Memory B cell (primary cell): ENCODE data around the gene ALS2CL.

ENCODE experiments used
- ATAC-seq: fragments of 150-1000 bp; cut with Tn5 transposase; 2 replicates; pipeline ENCODE4 v1.10.0; 2021; ENCODE audit warnings: low read depth, mild to moderate bottlenecking, moderate library complexity
- DNase-seq, 2 donors: peaks; one replicate each; pipeline ENCODE4 v3.0.0; 2022; ENCODE audit warnings: low spot score in 2 of 2
- H3K27ac Mint-ChIP-seq: one replicate; pipeline ENCODE4 v1.8.0; 2022; ENCODE audit warnings: mild to moderate bottlenecking, moderate library complexity, mixed read lengths
- H3K27me3 Mint-ChIP-seq: one replicate; pipeline ENCODE4 v1.8.0; 2022; ENCODE audit warnings: mixed read lengths
- H3K36me3 Mint-ChIP-seq: one replicate; pipeline ENCODE4 v1.8.0; 2022; ENCODE audit warnings: mild to moderate bottlenecking, mixed read lengths
- H3K4me1 Mint-ChIP-seq: one replicate; pipeline ENCODE4 v1.8.0; 2022; ENCODE audit warnings: mixed read lengths
- H3K4me3 Mint-ChIP-seq: one replicate; pipeline ENCODE4 v1.8.0; 2022; ENCODE audit warnings: mild to moderate bottlenecking, moderate library complexity, mixed read lengths
- H3K9me3 Mint-ChIP-seq: one replicate; pipeline ENCODE4 v1.8.0; 2022; ENCODE audit warnings: mixed read lengths

ALS2CL gene

DNA sequence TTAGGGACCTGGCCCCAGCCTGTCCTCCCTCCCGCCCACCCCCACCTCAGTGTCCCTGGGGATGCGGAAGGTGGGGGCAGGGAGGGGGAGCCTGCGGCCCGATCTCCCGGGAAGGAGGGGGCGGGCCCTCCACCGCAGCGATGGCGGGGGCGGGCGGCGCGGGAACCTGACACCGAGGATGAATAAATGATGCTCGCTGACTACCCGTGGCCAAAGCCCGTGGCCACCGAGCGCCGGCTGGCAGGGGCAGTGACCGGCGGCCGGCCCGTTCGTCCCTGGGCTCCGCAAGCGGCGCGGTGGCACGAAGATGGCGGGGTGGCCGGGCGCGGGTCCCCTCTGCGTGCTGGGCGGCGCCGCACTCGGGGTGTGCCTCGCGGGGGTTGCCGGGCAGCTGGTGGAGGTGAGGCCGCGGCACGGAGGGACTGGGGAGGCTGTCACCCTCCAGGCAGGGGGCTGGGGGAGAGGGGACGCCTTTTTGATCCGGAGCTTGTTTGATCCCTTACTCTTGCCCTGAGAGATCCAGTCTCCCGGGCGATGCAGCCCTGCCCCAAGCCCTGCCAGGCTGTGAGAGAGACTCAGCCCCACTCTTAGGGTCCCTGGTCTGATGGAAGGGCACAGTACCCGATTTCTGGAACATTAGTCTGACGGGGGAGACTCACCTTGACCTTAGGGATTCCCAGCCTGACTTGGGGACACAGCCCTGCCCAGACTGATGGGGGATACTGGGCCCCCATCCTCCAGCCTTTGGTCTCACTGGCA, 7.9 kb upstream of the ALS2CL start, which contains the start of gene TMIE:
Gene TMIE (plus strand): TSS at position 212 of the 759 bp plus-strand sequence. CDS start 96 bp downstream, at position 308.
- peaks cover 3% of the 10 kb centered on the region for H3K4me1 Mint-ChIP-seq
- no peaks in the 10 kb centered on the region for H3K9me3 Mint-ChIP-seq
- H3K27me3 Mint-ChIP-seq: peaks cover 14% of the 10 kb centered on the region
- no peaks in the 10 kb centered on the region for H3K36me3 Mint-ChIP-seq
- no peak within 1 kb of the TSS for H3K27ac Mint-ChIP-seq
- DNase-seq: no peak
- H3K4me3 Mint-ChIP-seq: no peak within 1 kb of the TSS
- no peak for ATAC-seq

DNA sequence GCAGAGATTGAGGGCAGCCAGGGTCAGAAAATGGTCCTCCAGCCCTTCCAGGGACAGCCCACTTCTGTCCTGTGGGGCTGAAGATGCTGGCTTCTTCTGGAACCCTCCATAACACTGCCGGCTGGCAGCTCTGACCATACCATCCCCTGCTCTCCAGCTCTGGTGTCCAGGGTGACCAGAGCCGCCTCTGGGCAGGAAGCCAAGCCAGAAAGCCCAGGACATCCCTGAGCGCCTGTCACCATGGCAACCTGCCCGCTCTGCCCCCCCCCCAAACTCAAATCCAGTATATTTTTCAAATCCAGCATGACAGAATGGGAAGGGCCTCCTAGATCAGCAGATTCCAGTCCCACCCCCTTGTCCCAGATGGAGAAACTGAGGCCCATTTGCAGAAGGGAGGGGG, 7.3 kb upstream of the ALS2CL start:
- Mint-ChIP-seq H3K9me3 (no peaks in the 10 kb centered on the region), H3K27ac (no peak overlapping the region), H3K4me3 (no peak overlapping the region), H3K4me1 (peaks cover 6% of the 10 kb centered on the region), H3K27me3 (peaks cover 14% of the 10 kb centered on the region), H3K36me3 (no peaks in the 10 kb centered on the region)
- DNase-seq (no peak), ATAC-seq (no peak)

DNA sequence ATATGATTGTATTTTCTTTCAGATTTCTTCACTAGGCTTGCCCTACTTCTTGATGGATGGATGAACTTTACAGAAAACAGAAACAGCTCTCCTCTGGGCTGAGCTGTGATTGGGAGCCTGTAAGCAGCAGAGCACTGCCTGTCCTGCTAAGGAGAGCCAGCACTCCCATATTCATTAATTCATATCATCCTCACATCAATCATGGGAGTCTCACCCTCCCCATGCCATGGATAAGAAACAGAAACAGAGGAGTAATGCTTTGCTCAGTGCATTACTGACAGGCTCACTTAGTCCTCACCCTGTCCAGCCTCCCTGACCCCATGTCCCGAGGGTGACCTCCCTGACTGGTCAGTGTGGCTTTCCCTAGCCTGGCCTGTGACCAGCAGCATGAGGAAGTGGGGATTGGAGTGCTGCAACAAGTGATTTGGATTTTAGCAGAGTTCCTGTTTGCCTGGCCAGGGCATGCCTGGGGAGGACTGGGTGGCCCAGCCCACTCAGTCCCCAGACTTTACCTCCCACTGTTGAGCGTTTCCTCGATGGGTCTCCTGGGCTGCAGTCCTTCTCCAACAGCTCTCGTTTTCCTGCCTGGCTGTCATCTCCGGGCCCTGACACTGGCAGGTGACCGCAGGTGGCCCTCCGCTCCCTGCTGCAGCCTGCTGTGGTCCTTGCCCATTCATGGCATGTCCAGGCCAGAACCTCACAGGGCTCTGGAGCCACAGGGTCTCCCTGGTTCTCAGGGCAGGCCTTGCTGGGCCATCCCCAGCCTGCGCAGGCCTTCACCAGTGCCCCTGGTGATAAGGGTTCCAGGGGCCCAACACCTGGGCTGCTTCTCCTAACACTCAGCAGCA, 6.4 kb upstream of the ALS2CL start:
- no peak for DNase-seq
- ATAC-seq: no peak
- Mint-ChIP-seq H3K36me3 (no peaks in the 10 kb centered on the region), H3K9me3 (no peaks in the 10 kb centered on the region), H3K4me1 (peaks cover 13% of the 10 kb centered on the region), H3K27ac (no peak overlapping the region), H3K27me3 (peaks cover 11% of the 10 kb centered on the region), H3K4me3 (no peak overlapping the region)

DNA sequence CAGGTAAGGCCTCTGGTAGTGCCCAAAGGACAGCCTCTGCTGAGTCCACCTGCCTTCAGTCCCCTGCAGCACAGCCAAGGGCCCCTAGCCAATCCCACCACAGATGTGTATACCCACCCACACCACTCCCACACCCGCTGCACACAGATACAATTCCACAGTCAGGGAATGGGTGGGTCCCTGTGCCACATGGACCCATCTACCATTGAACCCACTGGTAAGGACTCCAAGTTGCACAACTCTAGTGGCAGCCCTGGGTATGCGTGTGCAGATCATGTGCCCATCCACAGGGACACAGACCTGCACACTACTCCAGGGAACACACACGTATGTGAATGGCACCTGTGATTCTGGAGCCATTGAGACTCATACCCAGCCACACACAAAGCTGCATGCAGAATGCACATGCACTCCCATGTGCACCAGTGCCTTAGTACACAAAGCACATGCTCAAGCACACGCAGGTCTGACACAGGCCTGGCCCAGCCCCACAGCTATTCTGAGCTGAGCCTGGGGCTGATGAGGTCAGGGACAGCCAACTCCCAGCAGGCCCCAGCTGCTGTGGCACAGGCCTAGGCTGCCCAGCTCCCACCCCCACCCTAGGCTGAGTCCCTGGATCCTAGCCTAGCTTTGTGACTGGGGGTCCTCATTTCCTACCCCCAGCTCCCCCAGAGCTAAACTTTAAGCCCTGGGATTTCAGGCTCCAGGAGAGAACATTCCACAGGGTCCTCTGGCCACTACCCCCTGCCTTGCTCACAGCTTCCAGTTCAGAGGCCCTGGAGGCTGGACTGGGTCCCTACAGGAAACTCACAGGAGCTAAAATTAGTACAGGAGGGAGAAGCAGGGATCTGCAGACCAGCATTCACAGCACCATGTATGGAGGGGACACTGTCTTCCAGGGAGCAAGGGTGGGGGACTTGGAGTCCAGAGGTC, 2.7 kb upstream of the ALS2CL start:
- DNase-seq (no peak), ATAC-seq (no peak)
- Mint-ChIP-seq H3K4me1 (peaks cover 26% of the 10 kb centered on the region), H3K4me3 (no peak overlapping the region), H3K36me3 (no peaks in the 10 kb centered on the region), H3K27ac (no peak overlapping the region), H3K27me3 (peaks cover 5% of the 10 kb centered on the region), H3K9me3 (no peaks in the 10 kb centered on the region)

DNA sequence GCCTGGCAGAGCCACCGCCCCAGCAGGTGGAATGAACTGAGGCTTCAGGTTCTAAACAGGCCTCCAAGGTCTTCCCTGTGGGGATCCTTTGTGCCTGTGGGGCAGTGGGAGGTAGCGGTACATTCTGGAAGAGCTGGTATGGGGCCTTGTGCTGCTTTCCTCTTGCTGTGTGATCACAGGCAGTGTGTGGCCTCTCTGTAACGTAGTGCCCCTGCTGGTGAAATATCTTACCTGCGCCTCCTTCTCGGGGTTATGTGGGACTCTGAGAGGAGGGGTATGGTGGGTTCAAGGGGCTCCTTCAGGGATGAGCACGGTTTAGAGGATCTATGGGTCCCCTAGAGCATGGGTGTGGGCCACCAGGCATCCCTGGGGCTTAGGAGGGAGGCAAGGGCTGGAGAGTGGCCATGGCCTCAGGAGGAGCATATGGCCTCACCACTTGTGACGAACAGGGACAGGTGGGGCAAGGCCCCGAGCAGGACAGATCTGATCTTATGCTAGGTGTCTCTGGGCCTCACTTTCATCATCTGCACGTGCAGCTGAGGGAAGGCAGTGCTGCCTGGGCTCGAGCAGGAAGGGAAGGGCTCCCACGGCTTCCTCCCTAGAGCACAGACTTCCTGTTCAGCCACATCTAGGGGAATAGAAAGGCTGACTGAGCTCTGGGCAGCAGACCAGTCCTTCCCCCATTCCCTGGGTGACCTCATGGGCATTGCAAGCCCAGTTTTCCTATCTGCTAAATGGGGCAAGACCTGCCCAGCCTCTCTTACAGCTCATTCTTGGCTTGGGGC, 1.9 kb upstream of the ALS2CL start:
- Mint-ChIP-seq H3K27me3 (peaks cover 5% of the 10 kb centered on the region), H3K4me1 (peaks cover 26% of the 10 kb centered on the region), H3K4me3 (peak overlapping the region; percentile 76)

DNA sequence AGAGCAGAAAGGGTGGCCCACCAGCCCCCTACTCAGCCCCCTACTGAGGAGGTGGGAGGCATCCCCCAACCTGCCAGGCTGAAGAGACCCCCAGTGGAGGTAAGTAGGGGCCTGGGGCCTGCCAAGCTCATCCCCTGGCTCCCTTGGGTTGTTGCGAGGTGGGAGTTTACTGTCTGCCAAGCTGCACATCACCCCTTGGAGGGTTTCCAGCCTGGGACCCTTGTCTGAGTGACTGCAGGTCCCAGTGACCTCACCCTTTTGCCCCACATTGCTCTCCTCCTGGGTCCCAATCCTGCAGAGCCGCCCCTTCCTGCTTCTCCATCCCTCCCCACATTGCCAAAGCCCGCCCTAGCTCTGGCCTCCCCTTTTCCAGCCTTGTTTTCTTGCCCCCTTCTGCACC, 1.0 kb upstream of the ALS2CL start:
- ATAC-seq: no peak
- H3K4me3 Mint-ChIP-seq: peak overlapping the region; percentile 76
- DNase-seq: no peak
- H3K27ac Mint-ChIP-seq: no peak overlapping the region
- H3K9me3 Mint-ChIP-seq: no peaks in the 10 kb centered on the region
- H3K36me3 Mint-ChIP-seq: no peaks in the 10 kb centered on the region
- peaks cover 26% of the 10 kb centered on the region for H3K4me1 Mint-ChIP-seq
- peaks cover 10% of the 10 kb centered on the region for H3K27me3 Mint-ChIP-seq

More for the DNA sequence above, 1.9 kb upstream of the ALS2CL start:
- Mint-ChIP-seq H3K27ac (no peak overlapping the region), H3K36me3 (no peaks in the 10 kb centered on the region), H3K9me3 (no peaks in the 10 kb centered on the region)
- ATAC-seq (no peak), DNase-seq (peak in 1 of 2 donors; percentile 43)

DNA sequence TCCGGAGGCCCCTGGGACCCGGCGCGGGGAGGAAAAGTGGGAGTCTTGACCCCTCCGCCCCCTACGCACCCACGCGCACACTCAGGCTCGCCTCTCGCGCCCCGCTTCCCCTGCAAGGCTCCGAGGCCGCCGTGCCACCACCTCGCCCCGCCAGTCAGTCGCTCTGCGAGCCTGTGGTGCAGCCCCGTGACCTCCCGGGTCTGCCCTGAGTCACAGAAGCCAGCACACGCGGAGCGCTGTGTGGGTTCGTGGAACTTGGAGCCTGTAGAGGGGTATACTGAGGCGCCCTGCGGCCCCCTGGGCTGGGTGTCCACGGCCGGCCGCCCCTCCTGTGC, 380 bp upstream of the ALS2CL start:
- peaks cover 26% of the 10 kb centered on the region for H3K4me1 Mint-ChIP-seq
- H3K36me3 Mint-ChIP-seq: no peaks in the 10 kb centered on the region
- peaks cover 10% of the 10 kb centered on the region for H3K27me3 Mint-ChIP-seq
- no peaks in the 10 kb centered on the region for H3K9me3 Mint-ChIP-seq
- H3K27ac Mint-ChIP-seq: no peak overlapping the region
- peak; percentile 64 for ATAC-seq
- peak overlapping the region; percentile 74 for H3K4me3 Mint-ChIP-seq
- peak in 1 of 2 donors; percentile 64 for DNase-seq

DNA sequence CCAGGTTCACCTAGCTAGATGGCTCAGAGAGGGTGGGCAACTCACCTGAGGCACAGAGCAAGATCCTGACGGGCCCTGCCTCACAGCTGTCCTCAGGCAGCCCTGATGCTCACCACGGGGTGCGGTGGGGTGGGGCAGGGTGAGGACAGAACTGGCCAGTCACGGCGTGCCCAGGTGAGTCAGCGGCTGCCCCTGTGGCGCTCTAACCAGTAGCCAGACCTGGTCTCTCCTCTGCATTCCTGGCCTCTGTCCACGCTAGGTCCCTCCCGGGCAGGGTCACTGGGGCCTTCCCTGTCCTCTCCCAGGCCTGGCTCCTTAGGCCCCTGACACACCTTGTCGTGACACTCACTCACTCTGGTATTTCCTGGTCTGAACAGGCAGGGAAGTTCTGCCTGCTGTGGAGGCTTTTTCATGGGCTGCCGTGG, 901 bp downstream of the ALS2CL start:
- Mint-ChIP-seq H3K9me3 (no peaks in the 10 kb centered on the region), H3K27me3 (peaks cover 10% of the 10 kb centered on the region), H3K4me3 (peak overlapping the region; percentile 81), H3K27ac (no peak overlapping the region), H3K36me3 (no peaks in the 10 kb centered on the region), H3K4me1 (peaks cover 26% of the 10 kb centered on the region)
- ATAC-seq: no peak
- DNase-seq: peak in 1 of 2 donors; percentile 30

DNA sequence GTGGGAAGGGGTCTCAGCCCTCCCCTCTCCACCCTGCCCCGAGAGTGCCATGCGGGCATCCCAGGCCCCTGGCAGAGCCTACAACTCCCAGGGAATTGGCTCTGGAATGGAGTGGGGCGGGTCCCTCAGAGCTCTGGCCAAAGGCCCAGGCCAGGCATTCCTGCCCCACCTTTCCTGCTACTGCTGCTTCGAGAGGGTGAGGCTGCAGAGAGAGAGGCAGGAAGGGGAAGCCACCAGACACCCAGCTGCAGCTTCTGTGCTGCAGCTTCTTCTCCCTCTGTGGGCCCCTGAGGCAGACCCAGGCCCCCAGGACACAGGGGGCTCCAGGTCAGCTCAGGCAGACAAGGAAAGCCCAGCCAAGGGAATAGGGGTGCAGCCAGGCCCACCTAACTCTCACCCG, 2.7 kb downstream of the ALS2CL start:
- Mint-ChIP-seq H3K4me3 (no peak overlapping the region), H3K36me3 (no peaks in the 10 kb centered on the region), H3K4me1 (peaks cover 23% of the 10 kb centered on the region), H3K9me3 (no peaks in the 10 kb centered on the region), H3K27me3 (peaks cover 11% of the 10 kb centered on the region), H3K27ac (no peak overlapping the region)
- no peak for ATAC-seq
- no peak for DNase-seq

DNA sequence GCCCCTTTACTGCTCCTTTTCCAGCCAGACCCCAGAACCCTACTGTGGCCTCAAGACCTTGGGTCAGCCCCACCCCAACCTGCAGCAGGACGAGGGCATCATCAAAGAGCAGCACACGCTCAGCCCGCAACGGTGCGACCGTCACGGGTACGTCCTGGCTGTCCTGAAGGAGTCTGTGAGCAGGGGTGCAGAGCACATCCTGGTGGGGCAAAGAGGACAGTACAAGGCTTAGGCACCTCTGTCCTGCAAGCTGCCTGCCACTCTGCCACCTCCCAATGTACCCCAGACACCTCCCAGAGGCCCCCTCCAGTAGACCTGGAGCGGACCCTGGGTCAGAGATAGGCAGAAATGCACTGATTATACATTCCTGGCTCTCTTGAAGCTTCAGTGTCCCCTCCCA, 8.0 kb downstream of the ALS2CL start:
- no peaks in the 10 kb centered on the region for H3K9me3 Mint-ChIP-seq
- no peak overlapping the region for H3K27ac Mint-ChIP-seq
- H3K36me3 Mint-ChIP-seq: no peaks in the 10 kb centered on the region
- DNase-seq: no peak
- H3K27me3 Mint-ChIP-seq: peaks cover 8% of the 10 kb centered on the region
- H3K4me1 Mint-ChIP-seq: no peaks in the 10 kb centered on the region
- H3K4me3 Mint-ChIP-seq: no peak overlapping the region
- ATAC-seq: no peak

DNA sequence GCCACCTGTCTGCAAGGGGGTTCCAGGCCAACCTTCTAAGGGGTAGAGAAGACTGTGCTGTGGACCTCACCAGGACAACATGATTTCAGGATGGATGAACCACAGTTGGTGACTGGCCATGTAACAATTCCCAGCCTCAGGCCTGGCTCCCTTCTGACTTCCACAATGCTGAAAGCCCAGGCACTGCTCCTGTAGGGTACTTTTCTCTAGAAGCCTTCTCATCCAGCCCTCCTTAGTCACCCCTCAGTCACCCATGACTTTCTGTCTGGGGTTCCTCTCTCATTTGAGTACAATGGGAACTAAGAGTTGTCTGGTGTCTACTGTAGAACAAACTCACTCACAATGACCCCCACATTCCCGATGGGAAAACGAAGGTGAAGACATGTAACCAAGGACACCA, 8.6 kb downstream of the ALS2CL start:
- no peak for DNase-seq
- Mint-ChIP-seq H3K9me3 (no peaks in the 10 kb centered on the region), H3K27ac (no peak overlapping the region), H3K36me3 (no peaks in the 10 kb centered on the region), H3K27me3 (peaks cover 6% of the 10 kb centered on the region), H3K4me1 (no peaks in the 10 kb centered on the region), H3K4me3 (no peak overlapping the region)
- no peak for ATAC-seq

DNA sequence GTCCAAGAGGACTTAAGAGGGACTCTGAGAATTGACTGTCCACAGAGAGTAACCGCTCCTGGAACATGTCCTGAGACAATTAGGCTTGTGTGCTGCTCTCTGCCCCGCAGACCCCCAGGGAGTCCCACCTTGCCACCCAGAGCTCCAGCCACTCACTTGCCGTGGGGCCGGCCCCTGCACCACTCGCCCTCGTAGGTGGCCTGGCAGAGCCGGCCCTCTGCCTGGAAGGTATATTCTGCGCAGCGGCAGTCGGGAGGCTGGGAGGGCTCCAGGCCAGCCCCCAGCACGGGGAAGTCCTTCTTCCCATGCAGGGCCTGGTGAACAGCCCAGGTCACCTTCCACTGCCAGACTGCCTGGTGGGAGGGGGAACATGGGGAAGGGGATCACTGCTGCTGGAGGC, 10.5 kb downstream of the ALS2CL start:
- no peaks in the 10 kb centered on the region for H3K4me1 Mint-ChIP-seq
- H3K4me3 Mint-ChIP-seq: no peak overlapping the region
- peaks cover 3% of the 10 kb centered on the region for H3K27me3 Mint-ChIP-seq
- H3K9me3 Mint-ChIP-seq: no peaks in the 10 kb centered on the region
- no peaks in the 10 kb centered on the region for H3K36me3 Mint-ChIP-seq
- H3K27ac Mint-ChIP-seq: no peak overlapping the region
- no peak for DNase-seq
- ATAC-seq: no peak

DNA sequence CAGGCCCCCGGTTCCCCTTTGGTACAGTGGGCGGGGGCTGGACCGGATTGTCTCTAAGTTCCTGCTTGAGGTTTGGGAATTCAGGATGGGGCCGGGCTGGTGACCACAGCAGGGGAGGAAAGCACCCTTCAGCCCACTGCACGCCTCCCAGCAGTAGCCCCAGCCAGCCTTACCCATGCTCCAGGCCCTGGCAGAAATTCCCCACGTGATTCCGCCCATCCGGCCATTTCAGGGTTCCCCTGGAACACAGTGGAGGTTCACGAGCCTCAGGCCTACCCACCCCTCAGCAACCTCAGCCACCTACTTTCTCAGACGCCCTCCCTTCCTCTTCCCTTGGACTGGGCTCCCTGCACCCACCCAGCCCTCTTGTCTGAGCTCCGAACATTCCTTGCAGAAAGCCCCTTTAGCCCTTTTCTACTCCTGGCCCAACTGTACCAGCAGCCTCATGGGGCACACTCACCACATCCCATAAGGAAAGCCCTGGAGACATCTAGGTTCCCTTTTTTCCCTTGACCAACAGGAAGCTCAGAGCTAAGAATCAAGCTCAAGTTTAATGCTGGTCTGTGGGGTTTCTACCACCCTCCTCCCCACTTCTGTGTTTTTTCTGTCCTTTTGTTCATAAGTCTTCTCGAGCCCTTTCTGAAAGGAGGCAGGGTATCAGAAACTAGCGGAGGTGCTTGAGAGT, 11.5 kb downstream of the ALS2CL start:
- H3K4me3 Mint-ChIP-seq: no peak overlapping the region
- no peak overlapping the region for H3K27ac Mint-ChIP-seq
- H3K4me1 Mint-ChIP-seq: no peaks in the 10 kb centered on the region
- peaks cover 3% of the 10 kb centered on the region for H3K27me3 Mint-ChIP-seq
- no peaks in the 10 kb centered on the region for H3K9me3 Mint-ChIP-seq
- H3K36me3 Mint-ChIP-seq: no peaks in the 10 kb centered on the region
- DNase-seq: no peak
- no peak for ATAC-seq
